ENCODE measurements around the gene HMGCS1. TPM values are rescaled to one million over a fixed set of nuclear protein-coding genes. Genes with fewer than 3 reads are reported as not detected.

Gene HMGCS1
- total and polyA plus RNA-seq, 2 of the 13 experiments (the other 11 are each of a cell fraction or from before 2014, with no cell fraction given), result 56.8 to 318 TPM

DNA sequence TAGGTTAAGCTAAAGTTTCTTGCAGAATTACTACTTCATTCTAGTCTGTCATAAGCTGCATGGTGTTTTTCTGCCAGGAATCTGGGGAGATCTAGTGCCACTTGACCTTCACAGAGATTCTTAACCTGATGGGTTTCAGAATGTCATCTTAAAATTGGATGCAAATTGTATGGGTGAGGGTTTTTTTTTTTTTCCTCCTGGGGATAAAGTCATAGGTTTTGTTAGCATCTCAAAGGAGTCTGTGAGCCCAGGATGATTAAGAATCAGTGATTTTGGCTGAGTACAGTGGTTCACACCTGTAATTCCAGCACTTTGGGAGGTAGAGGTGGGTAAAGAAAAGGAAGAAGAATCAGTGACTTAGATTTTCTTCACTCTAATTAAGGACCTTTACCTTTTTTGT lies 69.9 kb downstream of the HMGCS1 start (continued):
- TF ChIP-seq ZNF737 (CRISPR knock-in tag; IDR thresholded peaks at IDR 0.05; ENCODE audit: borderline replicate concordance) (no peak), HDAC1 (CRISPR knock-in tag; IDR thresholded peaks at IDR 0.05) (no peak), ZBTB39 (CRISPR knock-in tag; IDR thresholded peaks at IDR 0.05) (no peak), ZC3H13 (CRISPR knock-in tag; IDR thresholded peaks at IDR 0.05) (no peak), RBM39 (IDR thresholded peaks at IDR 0.05; ENCODE audit: low read depth, low read length, poor library complexity, severe bottlenecking) (no peak), ZNF224 (CRISPR knock-in tag; IDR thresholded peaks at IDR 0.05) (no peak), NCOR1 (IDR thresholded peaks at IDR 0.05; ENCODE audit: borderline replicate concordance, low read length) (no peak)

DNA sequence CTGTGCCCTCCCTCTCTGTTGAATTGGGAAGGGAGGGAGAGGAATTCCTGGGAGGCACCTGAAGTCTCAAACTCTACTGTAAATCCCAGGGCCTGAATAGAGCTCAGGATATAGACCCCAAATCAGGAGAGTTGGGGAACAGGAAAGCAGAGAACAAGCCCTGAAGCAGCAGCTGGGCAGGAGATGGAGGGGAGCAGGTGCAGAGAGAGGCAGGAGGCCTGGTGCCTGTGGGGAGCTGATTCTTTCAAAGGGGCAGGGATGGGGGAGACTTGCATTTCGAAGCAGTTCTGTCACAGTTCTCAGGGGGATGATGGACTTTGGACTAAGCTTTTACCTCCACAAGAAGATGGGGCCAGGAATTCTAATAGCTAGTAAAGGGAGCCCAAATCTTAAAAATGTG lies 71.0 kb downstream of the HMGCS1 start:
- intact Hi-C loops (cut with micrococcal nuclease; ENCODE audit: unreplicated experiment), result no loop called here
- BruUV-seq (replicated peaks), result no TSS peak
- 5% methylated on average over 1 of the region's 1 CpG for WGBS (ENCODE audit: low lambda C conversion rate)
- no peaks in the 10 kb centered on the region for H3K36me3 ChIP-seq (replicated peaks in 1 of 2; ENCODE audit: control insufficient read depth in 1 of 2, insufficient read depth in 2 of 2, low read length in 2 of 2)
- ChIA-PET POLR2A (no interaction called here), CTCF (ENCODE audit: low intra/inter-chr PET ratio, low total read pairs) (no interaction called here)
- H3K27ac ChIP-seq (ENCODE audit: extremely low read length, insufficient read depth, low read length), result no peak overlapping the region
- H3K9ac ChIP-seq (ENCODE audit: insufficient read depth, low read depth, low read length), result no peak overlapping the region
- in situ Hi-C loops (cut with HindIII; ENCODE audit: extremely low pct_ligation_motif_present, low pct_unique_long_range_greater_than_20kb), result no loop called here
- ATAC-seq (no peak), DNase-seq (ENCODE audit: low spot score) (no peak), FAIRE-seq (no peak)
- H2AFZ ChIP-seq (ENCODE audit: low read length), result no peak overlapping the region
- peaks cover 3 to 16% of the 10 kb centered on the region in 2 experiments; a peak in 4 of 5 replicates for H3K27me3 ChIP-seq (ENCODE audit: control insufficient read depth in 1 of 2, insufficient read depth in 2 of 2, low read length in 2 of 2)
- no peaks in the 10 kb centered on the region for H3K79me2 ChIP-seq (ENCODE audit: insufficient read depth, low read length)
- H3K9me3 ChIP-seq (ENCODE audit: low read length), result no peaks in the 10 kb centered on the region
- H3K4me3 ChIP-seq (replicated peaks in 1 of 3; ENCODE audit: insufficient read depth in 1 of 3, low read depth in 2 of 3, low read length in 3 of 3), result no peak overlapping the region
- no peak overlapping the region for H3K4me2 ChIP-seq (ENCODE audit: low read depth, low read length)
- no peaks in the 10 kb centered on the region for H4K20me1 ChIP-seq (ENCODE audit: insufficient read depth, low read length)
- peaks cover 7% of the 10 kb centered on the region; the same call in 1 of the 2 replicates for H3K4me1 ChIP-seq (ENCODE audit: insufficient read depth, low read length)
- TF ChIP-seq NFE2 (CRISPR knock-in tag; IDR thresholded peaks at IDR 0.05) (no peak), NONO (IDR thresholded peaks at IDR 0.05) (no peak), NONO (CRISPR knock-in tag; conservative IDR thresholded peaks at IDR 0.05) (no peak), STAT6 (CRISPR knock-in tag; IDR thresholded peaks at IDR 0.05; ENCODE audit: borderline replicate concordance) (no peak), ZNF816 (CRISPR knock-in tag; IDR thresholded peaks at IDR 0.05; ENCODE audit: borderline replicate concordance) (no peak), ARHGAP35 (CRISPR knock-in tag; IDR thresholded peaks at IDR 0.05; ENCODE audit: borderline replicate concordance) (no peak), TOPORS (CRISPR knock-in tag; IDR thresholded peaks at IDR 0.05) (no peak)
